Testis (tissue), 3 donors: ENCODE data around the gene CDC7. TPM values are rescaled to one million over a fixed set of nuclear protein-coding genes. Genes with fewer than 3 reads are reported as not detected.

Experiments used
- DNase-seq: peaks from one replicate; pipeline ENCODE4 v3.0.0-alpha.2; 2019
- H3K27ac ChIP-seq, 2 donors: fragments of 200-600 bp; sonication (generic); one replicate each; pipeline ENCODE4 v1.5.1; 2019
- H3K27me3 ChIP-seq: fragments of 200-600 bp; sonication (generic); one replicate; pipeline ENCODE4 v1.5.1; 2019
- H3K36me3 ChIP-seq: fragments of 200-600 bp; sonication (generic); one replicate; pipeline ENCODE4 v1.5.1; 2017; ENCODE audit warnings: low read depth; ENCODE audit errors: missing control alignments
- H3K4me1 ChIP-seq: fragments of 200-600 bp; sonication (generic); one replicate; pipeline ENCODE4 v1.5.1; 2019
- H3K4me3 ChIP-seq, 2 donors: fragments of 200-600 bp; sonication (generic); one replicate each; pipeline ENCODE4 v1.5.1; 2017 to 2019
- H3K9me3 ChIP-seq: fragments of 200-600 bp; sonication (generic); one replicate; pipeline ENCODE4 v1.5.1; 2017
- POLR2A ChIP-seq: fragments of 450-650 bp; IDR thresholded peaks from one replicate; pipeline ENCODE4 v1.6.1; 2017; ENCODE audit warnings: antibody characterized with exemption, mild to moderate bottlenecking, moderate library complexity
- WGBS, 2 donors: methylation state at CpG; one replicate each; pipeline ENCODE4 v1.1.5; 2018; 5-methylcytosine and 5-hydroxymethylcytosine counted together
- intact Hi-C: fragments of 100-400 bp; cut with DNase I; formaldehyde crosslinking; loops from one replicate; pipeline ENCODE4 v1.15.1; 2023; ENCODE audit warnings: low total_unique reads
- polyA plus RNA-seq: library from polyadenylated mRNA; stranded (reverse); fragments of 350-450 nt; fragmentation: Illumina TruSeq; extraction: RNeasy Lipid Tissue Mini Kit (QIAGEN cat#74804); gene quantifications from one replicate; pipeline ENCODE4 v1.2.3, GENCODE V29; 2014; ENCODE audit warnings: low read depth, low replicate concordance; ENCODE audit not compliant: insufficient read depth
- total RNA-seq, 2 donors: library from RNA; depleted of rRNA; stranded (reverse); fragments of >200 nt; gene quantifications; one replicate each; pipeline ENCODE4 v1.2.3, GENCODE V29; 2016
- TF ChIP-seq, protein P1 (sequence below), 3 experiments: fragments of 450-650 bp in 2 of 3; fragments of 200-600 bp in 1 of 3; sonication (generic) in 1 of 3; IDR thresholded peaks; one replicate each; pipeline ENCODE4 v1.5.1; 2016 to 2019; ENCODE audit warnings: antibody characterized with exemption in 3 of 3, mild to moderate bottlenecking in 2 of 3, moderate library complexity in 1 of 3

The CDC7 gene
- total and polyA plus RNA-seq, 3 donors from 2014 or later = 15.5 to 24.2 (median 22.4) TPM

DNA sequence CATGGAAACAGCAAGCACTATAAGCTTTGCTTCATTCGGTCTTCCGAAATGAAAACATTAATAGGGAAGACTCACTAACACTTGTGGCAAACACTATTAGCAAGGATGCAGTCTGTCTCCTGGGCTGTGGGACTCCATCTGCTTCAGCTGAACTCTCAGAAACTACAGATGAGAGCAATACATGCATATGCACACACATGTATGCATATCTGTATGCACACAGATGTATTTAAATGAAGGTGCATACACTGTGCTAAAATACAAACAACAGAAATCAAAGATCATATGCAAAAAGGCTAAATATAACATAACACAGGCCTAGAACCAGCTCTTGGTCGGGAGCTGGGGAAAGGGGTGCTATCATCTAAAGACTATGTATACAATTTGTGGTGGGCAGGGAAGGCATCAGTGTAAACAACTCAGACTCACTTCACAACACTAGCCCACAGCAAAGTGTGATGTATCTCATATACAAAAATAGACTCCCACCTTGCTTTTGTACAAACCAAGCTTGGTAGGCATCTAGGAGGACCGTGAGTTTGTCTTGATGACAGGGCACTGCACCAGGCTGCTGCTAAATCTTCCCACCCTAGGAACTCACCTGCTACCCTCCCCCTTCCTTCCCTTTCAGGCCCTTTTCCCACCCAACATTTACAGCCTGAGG lies 32.8 kb downstream of the CDC7 start:
- 93 to 95% methylated on average over 4 of the region's 4 CpGs for WGBS, 2 donors
- DNase-seq = no peak
- Histone ChIP-seq H3K27me3 (no peaks in the 10 kb centered on the region), H3K4me3 (no peak overlapping the region), H3K9me3 (no peaks in the 10 kb centered on the region), H3K4me1 (no peaks in the 10 kb centered on the region), H3K27ac (no peak overlapping the region), H3K36me3 (no peaks in the 10 kb centered on the region)
- intact Hi-C loops = no loop called here
- no peak for TF ChIP-seq POLR2A
- TF ChIP-seq, protein P1, sequence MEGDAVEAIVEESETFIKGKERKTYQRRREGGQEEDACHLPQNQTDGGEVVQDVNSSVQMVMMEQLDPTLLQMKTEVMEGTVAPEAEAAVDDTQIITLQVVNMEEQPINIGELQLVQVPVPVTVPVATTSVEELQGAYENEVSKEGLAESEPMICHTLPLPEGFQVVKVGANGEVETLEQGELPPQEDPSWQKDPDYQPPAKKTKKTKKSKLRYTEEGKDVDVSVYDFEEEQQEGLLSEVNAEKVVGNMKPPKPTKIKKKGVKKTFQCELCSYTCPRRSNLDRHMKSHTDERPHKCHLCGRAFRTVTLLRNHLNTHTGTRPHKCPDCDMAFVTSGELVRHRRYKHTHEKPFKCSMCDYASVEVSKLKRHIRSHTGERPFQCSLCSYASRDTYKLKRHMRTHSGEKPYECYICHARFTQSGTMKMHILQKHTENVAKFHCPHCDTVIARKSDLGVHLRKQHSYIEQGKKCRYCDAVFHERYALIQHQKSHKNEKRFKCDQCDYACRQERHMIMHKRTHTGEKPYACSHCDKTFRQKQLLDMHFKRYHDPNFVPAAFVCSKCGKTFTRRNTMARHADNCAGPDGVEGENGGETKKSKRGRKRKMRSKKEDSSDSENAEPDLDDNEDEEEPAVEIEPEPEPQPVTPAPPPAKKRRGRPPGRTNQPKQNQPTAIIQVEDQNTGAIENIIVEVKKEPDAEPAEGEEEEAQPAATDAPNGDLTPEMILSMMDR (IDR thresholded peaks at IDR 0.05) = no peak

DNA sequence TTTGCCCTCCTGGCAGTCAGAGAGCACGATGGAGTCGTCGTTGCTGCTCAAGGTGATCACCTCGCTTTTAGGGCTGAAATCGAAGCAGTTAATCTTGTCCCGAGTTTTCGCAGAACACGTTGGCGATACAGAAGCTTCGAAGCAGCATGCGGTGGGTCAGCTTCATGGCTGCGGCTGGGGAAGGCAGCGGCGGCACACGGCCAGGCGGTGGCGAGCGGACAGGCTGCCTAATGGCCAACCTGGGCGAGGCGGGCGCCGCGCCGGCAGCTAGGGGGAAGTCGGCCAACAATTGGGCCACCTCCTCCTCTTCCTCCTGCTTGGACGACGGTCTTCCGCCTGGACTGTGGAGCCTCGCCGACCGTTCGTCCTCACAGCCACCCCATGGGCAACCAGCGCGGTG lies 34.8 kb downstream of the CDC7 start:
- no peak for DNase-seq
- TF ChIP-seq, protein P1 (IDR thresholded peaks at IDR 0.05) = no peak
- TF ChIP-seq POLR2A = no peak
- Histone ChIP-seq H3K9me3 (no peaks in the 10 kb centered on the region), H3K27ac (no peak overlapping the region), H3K36me3 (no peaks in the 10 kb centered on the region), H3K4me1 (no peaks in the 10 kb centered on the region), H3K4me3 (no peak overlapping the region), H3K27me3 (no peaks in the 10 kb centered on the region)
- intact Hi-C loops = no loop called here
- WGBS, 2 donors = 73 to 81% methylated on average over 33 to 34 of the region's 34 CpGs

DNA sequence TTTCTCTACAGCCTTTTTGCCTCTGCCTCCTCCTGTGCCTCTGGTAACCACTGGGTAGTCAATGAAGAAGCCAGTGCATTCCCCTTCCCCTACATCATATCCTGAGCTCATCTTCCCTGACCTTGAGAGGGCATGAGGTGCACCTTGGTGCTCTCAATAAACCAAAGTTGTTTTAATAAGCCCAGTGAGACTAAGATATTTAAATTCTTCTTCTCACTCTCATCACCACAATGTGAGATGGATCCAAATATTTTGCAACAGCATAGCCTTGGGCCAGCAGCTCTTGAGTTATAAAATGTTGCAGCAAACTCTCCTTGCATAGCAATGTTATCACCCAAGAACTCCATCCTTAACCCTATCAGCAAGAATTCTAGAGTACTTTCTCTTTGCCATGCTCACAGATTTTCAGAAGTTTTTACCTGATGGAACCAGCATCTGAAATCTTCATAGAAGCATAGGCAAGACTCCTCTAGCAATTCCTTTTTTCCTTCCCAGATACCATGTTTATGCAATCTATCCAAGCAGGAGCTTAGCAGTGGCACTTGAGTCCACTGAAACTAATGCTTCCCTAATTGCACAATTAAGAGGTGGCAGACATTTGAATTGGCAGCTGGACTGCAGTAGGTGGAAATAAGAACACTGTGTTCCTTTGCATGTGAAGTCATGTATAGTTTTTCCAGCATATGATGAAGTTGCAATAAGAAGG lies 36.8 kb downstream of the CDC7 start:
- intact Hi-C loops = no loop called here
- TF ChIP-seq, protein P1 (IDR thresholded peaks at IDR 0.05) = no peak
- no peak for TF ChIP-seq POLR2A
- no peak for DNase-seq
- Histone ChIP-seq H3K27me3 (no peaks in the 10 kb centered on the region), H3K36me3 (no peaks in the 10 kb centered on the region), H3K9me3 (no peaks in the 10 kb centered on the region), H3K4me1 (no peaks in the 10 kb centered on the region), H3K4me3 (no peak overlapping the region), H3K27ac (no peak overlapping the region)

DNA sequence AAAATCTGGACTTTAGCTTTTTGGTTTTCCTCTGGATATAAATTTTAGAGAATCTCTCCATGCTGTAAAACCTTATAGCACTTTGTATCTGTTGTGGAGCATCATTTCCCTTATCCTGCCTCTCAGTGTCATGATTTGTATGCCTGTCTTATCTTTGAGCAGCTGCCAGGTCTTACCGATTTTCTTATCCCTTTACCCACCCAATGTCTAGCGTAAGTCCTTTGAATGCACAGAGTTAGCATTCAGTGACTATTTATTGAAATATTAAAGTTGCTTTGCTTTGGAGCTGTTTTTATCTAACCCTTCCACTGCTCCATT lies 37.3 kb downstream of the CDC7 start:
- Histone ChIP-seq H3K36me3 (no peaks in the 10 kb centered on the region), H3K9me3 (no peaks in the 10 kb centered on the region), H3K4me1 (no peaks in the 10 kb centered on the region), H3K27ac (no peak overlapping the region), H3K4me3 (no peak overlapping the region), H3K27me3 (no peaks in the 10 kb centered on the region)
- intact Hi-C loops = no loop called here
- WGBS, 2 donors = 70% methylated on average over 2 of the region's 2 CpGs
- TF ChIP-seq, protein P1 (IDR thresholded peaks at IDR 0.05) = no peak
- TF ChIP-seq POLR2A = no peak
- DNase-seq = no peak

DNA sequence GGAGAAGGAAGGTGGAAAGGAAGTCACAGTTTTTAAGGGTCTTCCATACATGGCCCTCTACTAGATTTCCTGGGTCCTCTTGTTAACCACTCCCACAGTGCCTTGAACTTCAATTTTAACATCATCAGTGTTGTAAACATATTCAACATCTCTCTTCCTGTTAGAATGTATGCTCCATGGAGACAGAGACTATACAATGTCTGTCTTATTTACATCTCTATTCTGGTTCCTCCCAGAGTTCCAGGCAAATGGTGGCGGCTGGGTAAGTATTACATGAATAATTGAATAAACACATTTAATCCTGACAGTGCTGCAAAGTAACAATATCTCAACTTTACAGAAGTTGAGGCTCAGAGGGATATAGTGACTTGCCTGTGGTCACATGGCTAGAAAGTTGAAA lies 40.3 kb downstream of the CDC7 start:
- H3K4me1 ChIP-seq = no peaks in the 10 kb centered on the region
- DNase-seq = no peak
- H3K27ac ChIP-seq = no peak overlapping the region
- no peak for TF ChIP-seq POLR2A
- TF ChIP-seq, protein P1 (IDR thresholded peaks at IDR 0.05) = no peak
- no peaks in the 10 kb centered on the region for H3K36me3 ChIP-seq
- 94 to 100% methylated on average over 1 of the region's 1 CpG for WGBS, 2 donors
- no peaks in the 10 kb centered on the region for H3K9me3 ChIP-seq
- H3K4me3 ChIP-seq = no peak overlapping the region
- H3K27me3 ChIP-seq = no peaks in the 10 kb centered on the region
- intact Hi-C loops = no loop called here
